Measurements from ENCODE around the gene STEAP1. TPM values are rescaled to one million over a fixed set of nuclear protein-coding genes. Genes with fewer than 3 reads are reported as not detected.

STEAP1 gene
- total RNA-seq, 5 donors from 2014 or later (not counting 1 experiment from before 2014, with no cell fraction given) = 0.19 TPM; not detected in 4

DNA sequence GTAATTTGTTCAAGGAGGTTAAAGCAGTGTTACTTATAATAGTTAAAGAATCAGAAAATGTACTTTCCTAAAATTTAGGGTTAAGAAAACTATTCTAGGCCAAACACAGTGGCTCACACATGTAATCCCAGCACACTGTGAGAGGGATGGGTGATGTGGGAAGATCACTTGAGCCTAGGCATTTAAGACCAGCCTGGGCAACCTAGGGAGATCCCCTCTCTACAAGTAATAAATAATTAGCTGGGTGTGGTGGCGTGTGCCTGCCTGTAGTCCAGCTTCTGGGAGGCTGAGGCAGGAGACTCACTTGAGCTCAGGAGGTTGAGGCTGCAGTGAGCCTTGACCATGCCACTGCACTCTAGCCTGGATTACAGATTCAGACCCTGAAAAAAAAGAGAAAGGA lies 53.7 kb downstream of the STEAP1 start:
- ATAC-seq (replicated peaks in 1 of 4) = no peak

DNA sequence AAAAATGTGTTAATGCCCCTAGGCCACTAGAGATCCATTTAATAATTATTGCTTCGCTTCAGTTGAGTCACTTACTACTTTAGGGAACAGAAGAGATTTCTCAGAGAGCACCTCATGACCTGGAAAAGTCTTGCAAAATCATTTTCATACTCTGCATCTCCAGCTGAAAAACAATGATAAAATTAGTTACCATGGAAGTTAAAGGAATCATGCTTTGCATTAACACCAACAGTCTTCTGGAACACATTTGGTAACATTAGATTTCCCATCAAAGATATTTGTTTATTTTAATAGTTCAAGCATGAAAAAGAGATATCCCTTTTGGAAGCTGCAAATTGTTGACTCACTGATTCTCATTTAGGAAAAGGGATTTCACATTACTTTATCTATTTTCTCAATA lies 55.5 kb downstream of the STEAP1 start:
- no peak for ATAC-seq (replicated peaks in 1 of 4)
- ChIA-PET POLR2A (interaction anchor here in 1 of 2 donors (0.6 kb wide), 1 partner anchor 126 kb away, joined by 4 read pairs; no protein-coding TSS in a partner anchor), CTCF (interaction anchor here in 1 of 2 donors (0.9 to 1.1 kb wide), 2 partner anchors 51 to 102 kb away, joined by 3 read pairs; no protein-coding TSS in a partner anchor)
- Histone ChIP-seq H3K9me3 (no peaks in the 10 kb centered on the region), H3K4me1 (ENCODE audit: control insufficient read depth in 1 of 2, extremely low read depth in 1 of 2, insufficient read depth in 2 of 2, low read length in 2 of 2) (peaks cover 0 to 7% of the 10 kb centered on the region in 2 experiments), H3K4me3 (ENCODE audit: control insufficient read depth in 1 of 2, extremely low read depth in 1 of 2, low read length in 1 of 2) (no peak overlapping the region), H3K27ac (ENCODE audit: low read length) (no peak overlapping the region), H3K36me3 (ENCODE audit: control insufficient read depth in 2 of 2, extremely low read depth in 1 of 2, insufficient read depth in 1 of 2, low read length in 1 of 2) (no peaks in the 10 kb centered on the region), H3K27me3 (replicated peaks in 1 of 2; ENCODE audit: control insufficient read depth in 2 of 2, extremely low read depth in 1 of 2, insufficient read depth in 2 of 2, low read length in 1 of 2) (peaks cover 13 to 15% of the 10 kb centered on the region in 2 experiments)
- no peak overlapping the region for H3K4me3 Mint-ChIP-seq
- peaks cover 5 to 6% (median 6%) of the 10 kb centered on the region in 3 donors for H3K4me1 Mint-ChIP-seq
- H3K27me3 Mint-ChIP-seq = peaks cover 10 to 24% of the 10 kb centered on the region in 2 donors
- no peak for DNase-seq
- H3K9me3 Mint-ChIP-seq = no peaks in the 10 kb centered on the region
- no peaks in the 10 kb centered on the region for H3K36me3 Mint-ChIP-seq
- WGBS (ENCODE audit: insufficient coverage) = no CpG with 5 or more reads among the region's 1 CpG
- no peak overlapping the region for H3K27ac Mint-ChIP-seq

More for the DNA sequence above, 53.7 kb downstream of the STEAP1 start:
- H3K27ac Mint-ChIP-seq = no peak overlapping the region
- H3K4me3 Mint-ChIP-seq = no peak overlapping the region
- H3K27me3 ChIP-seq (replicated peaks in 1 of 2; ENCODE audit: control insufficient read depth in 2 of 2, extremely low read depth in 1 of 2, insufficient read depth in 2 of 2, low read length in 1 of 2) = peaks cover 6 to 15% of the 10 kb centered on the region in 2 experiments
- no peaks in the 10 kb centered on the region for H3K36me3 ChIP-seq (ENCODE audit: control insufficient read depth in 2 of 2, extremely low read depth in 1 of 2, insufficient read depth in 1 of 2, low read length in 1 of 2)
- no peak overlapping the region for H3K27ac ChIP-seq (ENCODE audit: low read length)
- no peak for DNase-seq
- no peaks in the 10 kb centered on the region for H3K36me3 Mint-ChIP-seq
- no CpG with 5 or more reads among the region's 1 CpG for WGBS (ENCODE audit: insufficient coverage)
- POLR2A ChIA-PET = no interaction called here
- no peaks in the 10 kb centered on the region for H3K9me3 ChIP-seq
- H3K4me1 ChIP-seq (ENCODE audit: control insufficient read depth in 1 of 2, extremely low read depth in 1 of 2, insufficient read depth in 2 of 2, low read length in 2 of 2) = peaks cover 0 to 7% of the 10 kb centered on the region in 2 experiments
- H3K27me3 Mint-ChIP-seq = peaks cover 10 to 24% of the 10 kb centered on the region in 2 donors
- H3K4me3 ChIP-seq (ENCODE audit: control insufficient read depth in 1 of 2, extremely low read depth in 1 of 2, low read length in 1 of 2) = no peak overlapping the region
- H3K4me1 Mint-ChIP-seq = peaks cover 5 to 6% (median 6%) of the 10 kb centered on the region in 3 donors
- no peaks in the 10 kb centered on the region for H3K9me3 Mint-ChIP-seq
- CTCF ChIA-PET = no interaction called here

DNA sequence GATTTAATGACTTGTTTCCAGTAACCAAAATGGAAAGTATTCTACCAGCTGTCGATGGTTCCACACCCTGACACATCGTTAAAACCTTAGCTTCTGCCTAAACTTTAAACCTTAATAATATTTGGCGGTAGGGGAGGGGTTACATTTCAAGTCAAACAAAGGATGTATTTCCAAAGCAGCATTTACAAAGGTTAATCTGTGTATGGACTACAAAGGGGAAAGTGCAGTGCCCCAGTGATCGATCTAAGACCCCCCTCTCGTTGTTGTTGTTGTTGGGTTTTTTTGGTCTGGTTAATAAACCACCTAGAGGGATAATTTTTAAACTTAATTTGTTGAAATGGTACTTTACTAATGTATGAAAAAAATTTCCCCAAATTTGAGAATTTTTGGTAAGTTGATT lies 56.2 kb downstream of the STEAP1 start:
- Histone ChIP-seq H3K36me3 (ENCODE audit: control insufficient read depth in 2 of 2, extremely low read depth in 1 of 2, insufficient read depth in 1 of 2, low read length in 1 of 2) (no peaks in the 10 kb centered on the region), H3K27ac (ENCODE audit: low read length) (no peak overlapping the region), H3K27me3 (replicated peaks in 1 of 2; ENCODE audit: control insufficient read depth in 2 of 2, extremely low read depth in 1 of 2, insufficient read depth in 2 of 2, low read length in 1 of 2) (peaks cover 13 to 15% of the 10 kb centered on the region in 2 experiments), H3K4me1 (ENCODE audit: control insufficient read depth in 1 of 2, extremely low read depth in 1 of 2, insufficient read depth in 2 of 2, low read length in 2 of 2) (peaks cover 0 to 7% of the 10 kb centered on the region in 2 experiments), H3K9me3 (no peaks in the 10 kb centered on the region), H3K4me3 (ENCODE audit: control insufficient read depth in 1 of 2, extremely low read depth in 1 of 2, low read length in 1 of 2) (no peak overlapping the region)
- DNase-seq = no peak
- CTCF ChIA-PET = interaction anchor here in 1 of 2 donors (0.9 to 1.1 kb wide), 2 partner anchors 50 to 101 kb away, joined by 3 read pairs; no protein-coding TSS in a partner anchor
- H3K9me3 Mint-ChIP-seq = no peaks in the 10 kb centered on the region
- no CpG with 5 or more reads among the region's 5 CpGs for WGBS (ENCODE audit: insufficient coverage)
- peaks cover 10 to 24% of the 10 kb centered on the region in 2 donors for H3K27me3 Mint-ChIP-seq
- H3K4me3 Mint-ChIP-seq = no peak overlapping the region
- H3K36me3 Mint-ChIP-seq = no peaks in the 10 kb centered on the region
- POLR2A ChIA-PET = no interaction called here
- H3K27ac Mint-ChIP-seq = no peak overlapping the region
- no peak for ATAC-seq (replicated peaks in 1 of 4)
- H3K4me1 Mint-ChIP-seq = peaks cover 5 to 6% (median 6%) of the 10 kb centered on the region in 3 donors

DNA sequence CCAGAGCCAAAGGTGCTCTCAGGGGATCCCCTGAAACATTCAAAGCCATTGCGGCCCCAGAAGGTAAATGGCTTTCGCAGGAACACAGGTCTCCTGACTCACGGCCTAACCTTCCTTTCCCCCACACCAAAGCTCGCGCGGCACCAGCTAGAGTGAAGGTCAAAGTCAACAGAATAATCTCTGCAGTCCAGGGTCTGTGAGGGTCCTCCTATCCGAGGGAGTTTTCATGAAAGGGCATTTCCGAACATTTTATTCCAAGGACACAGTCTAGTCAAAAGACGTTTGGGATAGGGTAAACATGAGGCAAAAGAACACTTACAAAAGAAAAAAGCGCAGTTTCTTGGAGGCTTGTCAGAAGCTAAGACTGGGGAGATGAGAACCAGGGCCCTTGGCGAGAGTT lies 56.7 kb downstream of the STEAP1 start:
- Mint-ChIP-seq H3K27me3 (peaks cover 10 to 24% of the 10 kb centered on the region in 2 donors), H3K4me3 (peak overlapping the region in 2 of 3 donors; percentile 25 to 26), H3K36me3 (no peaks in the 10 kb centered on the region), H3K4me1 (peaks cover 5 to 6% (median 6%) of the 10 kb centered on the region in 3 donors), H3K27ac (no peak overlapping the region), H3K9me3 (no peaks in the 10 kb centered on the region)
- Histone ChIP-seq H3K9me3 (no peaks in the 10 kb centered on the region), H3K27ac (ENCODE audit: low read length) (no peak overlapping the region), H3K4me1 (ENCODE audit: control insufficient read depth in 1 of 2, extremely low read depth in 1 of 2, insufficient read depth in 2 of 2, low read length in 2 of 2) (peaks cover 0 to 7% of the 10 kb centered on the region in 2 experiments), H3K4me3 (ENCODE audit: control insufficient read depth in 1 of 2, extremely low read depth in 1 of 2, low read length in 1 of 2) (no peak overlapping the region), H3K27me3 (replicated peaks in 1 of 2; ENCODE audit: control insufficient read depth in 2 of 2, extremely low read depth in 1 of 2, insufficient read depth in 2 of 2, low read length in 1 of 2) (peaks cover 13 to 19% of the 10 kb centered on the region in 2 experiments), H3K36me3 (ENCODE audit: control insufficient read depth in 2 of 2, extremely low read depth in 1 of 2, insufficient read depth in 1 of 2, low read length in 1 of 2) (no peaks in the 10 kb centered on the region)
- ATAC-seq (replicated peaks in 1 of 4) = no peak
- no peak for DNase-seq
- POLR2A ChIA-PET = no interaction called here
- CTCF ChIA-PET = no interaction called here
- WGBS (ENCODE audit: insufficient coverage) = 57% methylated on average over 1 of the region's 11 CpGs

DNA sequence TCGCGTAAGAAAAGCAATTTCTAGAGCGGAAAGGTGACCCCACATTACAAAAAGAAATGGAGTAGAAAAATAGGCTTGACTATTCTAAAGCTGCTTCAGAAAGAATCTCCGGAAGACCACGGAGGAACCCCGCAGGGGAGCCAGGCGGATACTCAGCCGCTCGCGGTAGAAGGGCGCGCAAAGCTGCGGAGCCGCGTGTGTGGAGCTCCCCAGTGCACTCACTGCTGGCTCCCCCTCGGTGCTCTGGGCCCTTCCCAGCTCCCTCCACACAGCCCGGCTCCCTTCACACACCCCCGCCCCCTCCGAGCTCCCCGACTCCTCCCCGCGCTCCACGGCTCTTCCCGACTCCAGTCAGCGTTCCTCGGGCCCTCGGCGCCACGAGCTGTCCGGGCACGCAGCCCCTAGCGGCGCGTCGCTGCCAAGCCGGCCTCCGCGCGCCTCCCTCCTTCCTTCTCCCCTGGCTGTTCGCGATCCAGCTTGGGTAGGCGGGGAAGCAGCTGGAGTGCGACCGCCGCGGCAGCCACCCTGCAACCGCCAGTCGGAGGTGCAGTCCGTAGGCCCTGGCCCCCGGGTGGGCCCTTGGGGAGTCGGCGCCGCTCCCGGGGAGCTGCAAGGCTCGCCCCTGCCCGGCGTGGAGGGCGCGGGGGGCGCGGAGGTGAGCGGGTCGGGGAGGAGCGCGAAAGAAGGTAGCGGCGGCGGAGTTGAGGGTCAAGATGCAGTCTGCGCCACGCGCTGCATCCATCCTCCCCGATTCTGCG lies 57.3 kb downstream of the STEAP1 start, which contains the start of gene STEAP2:
TSS of gene STEAP2 (plus strand) at position 350 of the 758 bp plus-strand sequence. CDS start 13,343 bp downstream, outside the sequence.
- H3K27ac ChIP-seq (ENCODE audit: low read length) = no peak within 1 kb of the TSS
- Mint-ChIP-seq H3K27me3 (peaks cover 10 to 28% of the 10 kb centered on the region in 2 donors), H3K4me1 (peaks cover 5 to 6% (median 6%) of the 10 kb centered on the region in 3 donors), H3K4me3 (peak within 1 kb of the TSS in 2 of 3 donors; percentile 25 to 26), H3K9me3 (no peaks in the 10 kb centered on the region), H3K27ac (no peak within 1 kb of the TSS), H3K36me3 (no peaks in the 10 kb centered on the region)
- H3K4me3 ChIP-seq (ENCODE audit: control insufficient read depth in 1 of 2, extremely low read depth in 1 of 2, low read length in 1 of 2) = no peak within 1 kb of the TSS
- no peaks in the 10 kb centered on the region for H3K36me3 ChIP-seq (ENCODE audit: control insufficient read depth in 2 of 2, extremely low read depth in 1 of 2, insufficient read depth in 1 of 2, low read length in 1 of 2)
- ChIA-PET POLR2A (interaction anchor here in 1 of 2 donors (0.5 kb wide), 1 partner anchor 16 kb away, joined by 4 read pairs; no protein-coding TSS in a partner anchor), CTCF (no interaction called here)
- no peaks in the 10 kb centered on the region for H3K9me3 ChIP-seq
- 3% methylated on average over 68 of the region's 73 CpGs for WGBS (ENCODE audit: insufficient coverage)
- DNase-seq = peak in 5 of 35 experiments; percentile 0 to 9 (median 1)
- peaks cover 13 to 19% of the 10 kb centered on the region in 2 experiments for H3K27me3 ChIP-seq (replicated peaks in 1 of 2; ENCODE audit: control insufficient read depth in 2 of 2, extremely low read depth in 1 of 2, insufficient read depth in 2 of 2, low read length in 1 of 2)
- peak in 2 of 4 experiments; percentile 31 to 41 for ATAC-seq (replicated peaks in 1 of 4)
- peaks cover 0 to 7% of the 10 kb centered on the region in 2 experiments for H3K4me1 ChIP-seq (ENCODE audit: control insufficient read depth in 1 of 2, extremely low read depth in 1 of 2, insufficient read depth in 2 of 2, low read length in 2 of 2)

DNA sequence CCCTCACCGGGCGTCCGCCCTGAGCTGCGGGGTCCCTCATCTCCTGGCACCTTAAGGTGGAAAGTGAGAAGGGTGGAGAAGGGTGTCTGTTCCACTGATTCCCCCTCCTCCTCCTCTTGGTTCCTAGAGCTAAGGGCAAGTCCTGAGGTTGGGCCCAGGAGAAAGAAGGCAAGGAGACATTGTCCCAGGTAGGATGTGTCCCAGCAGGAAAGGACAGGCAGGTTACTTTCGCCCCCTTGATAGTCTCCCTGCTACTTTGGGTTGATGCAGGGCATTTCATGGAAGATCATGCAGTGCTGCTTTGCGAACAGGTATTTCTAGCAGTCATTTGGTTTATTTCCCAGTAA lies 57.9 kb downstream of the STEAP1 start:
- no peaks in the 10 kb centered on the region for H3K36me3 ChIP-seq (ENCODE audit: control insufficient read depth in 2 of 2, extremely low read depth in 1 of 2, insufficient read depth in 1 of 2, low read length in 1 of 2)
- no peaks in the 10 kb centered on the region for H3K36me3 Mint-ChIP-seq
- CTCF ChIA-PET = no interaction called here
- no peak overlapping the region for H3K4me3 ChIP-seq (ENCODE audit: control insufficient read depth in 1 of 2, extremely low read depth in 1 of 2, low read length in 1 of 2)
- DNase-seq (no peak), ATAC-seq (replicated peaks in 1 of 4) (no peak)
- no peak overlapping the region for H3K4me3 Mint-ChIP-seq
- H3K9me3 Mint-ChIP-seq = no peaks in the 10 kb centered on the region
- WGBS (ENCODE audit: insufficient coverage) = 50% methylated on average over 1 of the region's 6 CpGs
- no peak overlapping the region for H3K27ac ChIP-seq (ENCODE audit: low read length)
- H3K4me1 ChIP-seq (ENCODE audit: control insufficient read depth in 1 of 2, extremely low read depth in 1 of 2, insufficient read depth in 2 of 2, low read length in 2 of 2) = peaks cover 0 to 7% of the 10 kb centered on the region in 2 experiments
- POLR2A ChIA-PET = interaction anchor here in 1 of 2 donors (0.5 kb wide), 1 partner anchor 16 kb away, joined by 4 read pairs; no protein-coding TSS in a partner anchor
- H3K27me3 Mint-ChIP-seq = peaks cover 10 to 28% of the 10 kb centered on the region in 2 donors
- no peak overlapping the region for H3K27ac Mint-ChIP-seq
- H3K27me3 ChIP-seq (replicated peaks in 1 of 2; ENCODE audit: control insufficient read depth in 2 of 2, extremely low read depth in 1 of 2, insufficient read depth in 2 of 2, low read length in 1 of 2) = peaks cover 13 to 19% of the 10 kb centered on the region in 2 experiments
- H3K9me3 ChIP-seq = no peaks in the 10 kb centered on the region
- peaks cover 5 to 6% (median 6%) of the 10 kb centered on the region in 3 donors for H3K4me1 Mint-ChIP-seq
